ENCODE data around the gene PROSER2. TPM values are rescaled to one million over a fixed set of nuclear protein-coding genes. Genes with fewer than 3 reads are reported as not detected.
"Not testable (repeated sequence)": the region's sequence is repeated elsewhere in the genome, so short reads cannot be mapped to it uniquely, and the experiment has no call there.

The PROSER2 gene
- total RNA-seq, 3 donors from 2014 or later (not counting 1 experiment from before 2014, with no cell fraction given): 0.70 to 1.9 (median 1.1) TPM

DNA sequence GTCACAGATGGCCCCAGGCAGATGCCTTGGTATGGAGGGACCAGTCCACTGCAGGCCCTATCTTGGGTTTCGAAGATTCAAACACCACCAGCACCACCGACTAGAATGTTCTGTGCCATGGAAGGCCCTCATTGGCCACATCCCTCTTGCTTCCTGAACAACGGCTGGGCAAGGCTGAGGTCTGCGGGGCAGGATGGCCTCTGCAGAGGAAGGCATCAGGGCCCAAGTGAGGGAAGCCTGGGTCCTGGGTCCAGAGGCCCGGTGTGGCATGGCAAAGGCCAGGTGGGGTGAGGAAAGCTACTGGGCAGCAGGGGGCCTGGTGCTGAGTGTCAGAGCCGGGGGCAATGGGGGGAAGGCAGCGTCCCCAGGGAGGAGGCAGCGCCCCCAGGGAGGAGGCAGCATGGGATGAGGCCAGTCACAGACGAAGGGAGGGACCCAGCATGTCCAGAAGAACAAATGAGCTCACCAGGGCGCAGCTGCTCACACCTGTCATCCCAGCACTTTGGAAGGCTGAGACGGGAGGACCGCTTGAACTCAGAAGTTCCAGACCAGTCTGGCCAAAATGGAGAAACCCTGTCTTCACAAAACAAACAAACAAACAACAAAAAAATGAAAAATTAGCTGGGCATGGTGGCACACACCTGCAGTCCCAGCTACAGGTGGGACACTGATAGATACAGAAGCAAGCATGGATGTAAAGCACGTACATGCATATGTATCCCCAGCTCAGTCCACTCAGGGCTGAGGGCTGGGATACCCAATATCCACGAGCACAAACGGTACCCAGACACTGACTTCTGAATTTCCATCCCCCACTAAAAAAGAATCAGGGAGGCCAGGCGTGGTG lies 64.4 kb downstream of the PROSER2 start:
- Mint-ChIP-seq H3K4me3 (no peak overlapping the region), H3K4me1 (peaks cover 3 to 4% of the 10 kb centered on the region in 2 donors), H3K27me3 (ENCODE audit: low read depth in 2 of 2) (no peaks in the 10 kb centered on the region), H3K9me3 (no peaks in the 10 kb centered on the region), H3K36me3 (no peaks in the 10 kb centered on the region), H3K27ac (no peak overlapping the region)
- Histone ChIP-seq H3K27ac (ENCODE audit: low read length) (no peak overlapping the region), H3K36me3 (ENCODE audit: control insufficient read depth, insufficient read depth, low read length) (no peaks in the 10 kb centered on the region), H3K27me3 (ENCODE audit: control insufficient read depth, insufficient read depth, low read length) (no peaks in the 10 kb centered on the region), H3K4me1 (ENCODE audit: control insufficient read depth, insufficient read depth, low read length) (peaks cover 4% of the 10 kb centered on the region), H3K9me3 (ENCODE audit: control insufficient read depth, insufficient read depth, low read length) (no peaks in the 10 kb centered on the region), H3K4me3 (ENCODE audit: low read length) (no peak overlapping the region)
- ATAC-seq (no peak), DNase-seq (no peak)
- TF ChIP-seq CTCF (IDR thresholded peaks at IDR 0.05): no peak
- WGBS (ENCODE audit: insufficient coverage): 91% methylated on average over 16 of the region's 16 CpGs
- intact Hi-C loops (cut with micrococcal nuclease): no loop called here

DNA sequence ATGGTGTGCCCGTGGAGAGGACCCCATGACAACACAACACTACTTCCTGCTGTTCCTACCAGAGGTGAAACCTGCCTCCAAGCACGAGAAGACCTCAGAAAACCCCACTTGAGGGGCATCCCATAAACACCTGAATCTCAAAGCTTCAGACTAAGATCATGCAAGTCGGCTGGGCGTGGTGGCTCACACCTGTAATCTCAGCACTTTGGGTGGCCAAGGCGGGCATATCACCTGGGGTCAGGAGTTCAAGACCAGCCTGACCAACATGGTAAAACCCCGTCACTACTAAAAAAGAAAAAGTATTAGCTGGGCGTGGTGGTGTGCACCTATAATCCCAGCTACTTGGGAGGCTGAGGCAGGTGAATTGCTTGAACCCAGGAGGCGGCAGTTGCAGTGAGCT lies 66.1 kb downstream of the PROSER2 start:
- H3K27me3 Mint-ChIP-seq (ENCODE audit: low read depth in 2 of 2); H3K36me3 ChIP-seq (ENCODE audit: control insufficient read depth, insufficient read depth, low read length); H3K27me3 ChIP-seq (ENCODE audit: control insufficient read depth, insufficient read depth, low read length); H3K27ac Mint-ChIP-seq; DNase-seq; H3K9me3 Mint-ChIP-seq; H3K36me3 Mint-ChIP-seq; H3K27ac ChIP-seq (ENCODE audit: low read length); ATAC-seq; H3K4me3 ChIP-seq (ENCODE audit: low read length); H3K9me3 ChIP-seq (ENCODE audit: control insufficient read depth, insufficient read depth, low read length); H3K4me1 ChIP-seq (ENCODE audit: control insufficient read depth, insufficient read depth, low read length); H3K4me3 Mint-ChIP-seq; intact Hi-C loops (cut with micrococcal nuclease); H3K4me1 Mint-ChIP-seq: not testable (repeated sequence)
- 88% methylated on average over 8 of the region's 8 CpGs for WGBS (ENCODE audit: insufficient coverage)

DNA sequence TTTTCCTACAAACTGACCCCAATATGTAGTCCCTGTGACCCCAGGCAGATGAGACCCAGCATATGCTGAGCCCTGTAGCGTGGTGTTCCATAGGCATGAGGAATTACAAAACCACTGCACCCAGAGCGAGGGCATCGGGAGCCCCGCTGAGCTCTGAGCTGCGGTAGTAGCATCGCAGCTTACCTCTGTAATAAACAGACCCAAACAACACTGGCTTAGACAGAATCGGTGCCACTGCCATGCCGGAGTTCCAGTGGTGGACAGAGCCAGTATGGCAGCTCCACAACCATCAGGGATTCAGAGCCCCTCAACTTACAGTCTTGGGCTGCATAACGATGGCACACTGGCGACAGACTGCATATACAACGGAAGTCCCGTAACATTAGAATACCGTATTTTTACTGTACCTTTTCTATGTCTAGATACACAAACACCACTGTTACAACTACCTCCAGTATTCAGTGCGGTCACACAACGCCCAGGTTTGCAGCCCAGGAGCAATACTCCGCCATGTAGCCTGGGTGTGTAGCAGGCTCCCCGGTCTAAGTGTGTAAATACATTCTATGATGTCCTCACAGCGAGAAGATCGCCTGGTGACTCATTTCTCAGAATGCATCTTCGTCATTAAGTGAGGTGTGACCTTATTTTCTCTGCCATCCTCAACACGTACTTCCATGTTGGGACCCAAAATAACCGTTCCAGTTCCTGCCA lies 68.8 kb downstream of the PROSER2 start:
- no peak overlapping the region for H3K27ac ChIP-seq (ENCODE audit: low read length)
- no peak overlapping the region for H3K27ac Mint-ChIP-seq
- WGBS (ENCODE audit: insufficient coverage): 94% methylated on average over 22 of the region's 22 CpGs
- H3K4me3 Mint-ChIP-seq: no peak overlapping the region
- no peaks in the 10 kb centered on the region for H3K4me1 ChIP-seq (ENCODE audit: control insufficient read depth, insufficient read depth, low read length)
- no peaks in the 10 kb centered on the region for H3K36me3 Mint-ChIP-seq
- no peaks in the 10 kb centered on the region for H3K4me1 Mint-ChIP-seq
- no peaks in the 10 kb centered on the region for H3K36me3 ChIP-seq (ENCODE audit: control insufficient read depth, insufficient read depth, low read length)
- no peak for TF ChIP-seq CTCF (IDR thresholded peaks at IDR 0.05)
- DNase-seq (no peak), ATAC-seq (no peak)
- no peaks in the 10 kb centered on the region for H3K9me3 Mint-ChIP-seq
- no peaks in the 10 kb centered on the region for H3K27me3 ChIP-seq (ENCODE audit: control insufficient read depth, insufficient read depth, low read length)
- H3K9me3 ChIP-seq (ENCODE audit: control insufficient read depth, insufficient read depth, low read length): no peaks in the 10 kb centered on the region
- no peaks in the 10 kb centered on the region for H3K27me3 Mint-ChIP-seq (ENCODE audit: low read depth in 2 of 2)
- intact Hi-C loops (cut with micrococcal nuclease): no loop called here
- H3K4me3 ChIP-seq (ENCODE audit: low read length): no peak overlapping the region

- WGBS (ENCODE audit: insufficient coverage): 89% methylated on average over 22 of the region's 22 CpGs
- ATAC-seq (no peak), DNase-seq (no peak)
- Mint-ChIP-seq H3K27me3 (ENCODE audit: low read depth in 2 of 2) (no peaks in the 10 kb centered on the region), H3K9me3 (no peaks in the 10 kb centered on the region), H3K4me3 (no peak overlapping the region), H3K27ac (no peak overlapping the region), H3K36me3 (no peaks in the 10 kb centered on the region), H3K4me1 (no peaks in the 10 kb centered on the region)
- Histone ChIP-seq H3K27me3 (ENCODE audit: control insufficient read depth, insufficient read depth, low read length) (no peaks in the 10 kb centered on the region), H3K9me3 (ENCODE audit: control insufficient read depth, insufficient read depth, low read length) (no peaks in the 10 kb centered on the region), H3K4me3 (ENCODE audit: low read length) (no peak overlapping the region), H3K4me1 (ENCODE audit: control insufficient read depth, insufficient read depth, low read length) (no peaks in the 10 kb centered on the region), H3K27ac (ENCODE audit: low read length) (no peak overlapping the region), H3K36me3 (ENCODE audit: control insufficient read depth, insufficient read depth, low read length) (no peaks in the 10 kb centered on the region)
- intact Hi-C loops (cut with micrococcal nuclease): no loop called here
- no peak for TF ChIP-seq CTCF (IDR thresholded peaks at IDR 0.05)
Measured at GRCh38 chr10:11893749-11894278, 70.7 kb downstream of the PROSER2 start.
